Epithelial cell of esophagus (primary cell): ENCODE measurements around the gene PFDN2.

Experiments
- DNase-seq: peaks from one replicate; pipeline ENCODE4 v3.0.0; 2010; ENCODE audit warnings: low read depth
- H3K4me3 ChIP-seq: 2 replicates; pipeline ENCODE4 v1.5.1; 2011; ENCODE audit warnings: mild to moderate bottlenecking, low read length, control low read depth
- CTCF ChIP-seq: IDR thresholded peaks from 2 replicates; pipeline ENCODE4 v1.5.1; 2011; ENCODE audit warnings: low read depth, mild to moderate bottlenecking, low read length, control low read depth, inconsistent platforms; ENCODE audit not compliant: insufficient read depth; ENCODE audit errors: missing control alignments

The PFDN2 gene

GRCh38 chr1:161162806-161163205 is 45.0 kb upstream of the PFDN2 start:
- DNase-seq = no peak
- no peak overlapping the region for H3K4me3 ChIP-seq
- no peak for TF ChIP-seq CTCF

- H3K4me3 ChIP-seq = no peak overlapping the region
- TF ChIP-seq CTCF = no peak
- DNase-seq = no peak
Observed at GRCh38 chr1:161162052-161162451, 44.2 kb upstream of the PFDN2 start.

GRCh38 chr1:161161652-161162051 is 43.8 kb upstream of the PFDN2 start:
- no peak for TF ChIP-seq CTCF
- no peak overlapping the region for H3K4me3 ChIP-seq
- DNase-seq = no peak

GRCh38 chr1:161160671-161161145 is 42.9 kb upstream of the PFDN2 start:
- no peak overlapping the region for H3K4me3 ChIP-seq
- no peak for TF ChIP-seq CTCF
- DNase-seq = no peak

- DNase-seq = no peak
- H3K4me3 ChIP-seq = peak overlapping the region; percentile 84
- no peak for TF ChIP-seq CTCF
Observed at GRCh38 chr1:161159913-161160243, 42.0 kb upstream of the PFDN2 start.

GRCh38 chr1:161159087-161159912 is 41.5 kb upstream of the PFDN2 start, which contains the start of gene USP21:
TSS of gene USP21 (plus strand) at chr1:161159500. CDS start at chr1:161160641, 1,141 bp downstream.
- DNase-seq = peak; percentile 90
- peak within 1 kb of the TSS; percentile 84 for H3K4me3 ChIP-seq
- TF ChIP-seq CTCF = peak; percentile 63
